Activated T-cell treated with anti-CD3 and anti-CD28 coated beads, Interleukin-2, amount 50 U/mL, for 24 hours (primary cell): ENCODE data around the gene KCNQ1OT1.

Experiments
- DNase-seq: peaks from one replicate; pipeline ENCODE4 v3.0.0-alpha.2; 2020
- H3K27ac Mint-ChIP-seq: 2 replicates; pipeline ENCODE4 v1.8.0; 2020; ENCODE audit warnings: mild to moderate bottlenecking, mixed read lengths
- H3K27me3 Mint-ChIP-seq: 2 replicates; pipeline ENCODE4 v1.8.0; 2020; ENCODE audit warnings: mixed read lengths
- H3K36me3 Mint-ChIP-seq: 2 replicates; pipeline ENCODE4 v1.8.0; 2020; ENCODE audit warnings: low read depth, mixed read lengths
- H3K4me1 Mint-ChIP-seq: 2 replicates; pipeline ENCODE4 v1.8.0; 2020; ENCODE audit warnings: low read depth, mixed read lengths
- H3K4me3 Mint-ChIP-seq: 2 replicates; pipeline ENCODE4 v1.8.0; 2020; ENCODE audit warnings: mild to moderate bottlenecking, moderate library complexity, mixed read lengths
- H3K9me3 Mint-ChIP-seq: 2 replicates; pipeline ENCODE4 v1.8.0; 2020; ENCODE audit warnings: mixed read lengths

Gene KCNQ1OT1

DNA sequence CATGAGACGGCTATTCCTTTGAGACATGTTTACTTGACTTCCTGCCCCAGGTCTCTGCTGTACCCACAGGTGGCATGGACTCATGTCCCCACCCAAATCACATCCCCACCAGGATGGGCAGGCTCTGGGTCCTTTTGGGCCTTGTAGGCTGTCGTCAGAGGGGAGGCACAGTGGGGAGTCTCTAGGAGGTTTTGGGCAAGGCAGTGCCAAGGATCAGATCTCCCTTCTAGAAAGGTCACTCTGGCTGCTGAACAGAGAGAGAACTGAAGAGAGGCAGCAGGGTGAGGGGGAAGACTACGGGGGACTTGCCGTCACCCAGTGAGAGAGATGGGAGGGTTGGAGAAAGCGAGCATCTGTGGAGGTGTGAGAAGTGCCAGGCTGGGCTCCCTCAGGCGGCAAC is 4.6 kb upstream of the KCNQ1OT1 start:
- no peaks in the 10 kb centered on the region for H3K4me1 Mint-ChIP-seq
- peaks cover 4% of the 10 kb centered on the region for H3K36me3 Mint-ChIP-seq
- H3K9me3 Mint-ChIP-seq: peaks cover 7% of the 10 kb centered on the region
- H3K4me3 Mint-ChIP-seq: no peak overlapping the region
- no peaks in the 10 kb centered on the region for H3K27me3 Mint-ChIP-seq
- no peak overlapping the region for H3K27ac Mint-ChIP-seq
- no peak for DNase-seq

DNA sequence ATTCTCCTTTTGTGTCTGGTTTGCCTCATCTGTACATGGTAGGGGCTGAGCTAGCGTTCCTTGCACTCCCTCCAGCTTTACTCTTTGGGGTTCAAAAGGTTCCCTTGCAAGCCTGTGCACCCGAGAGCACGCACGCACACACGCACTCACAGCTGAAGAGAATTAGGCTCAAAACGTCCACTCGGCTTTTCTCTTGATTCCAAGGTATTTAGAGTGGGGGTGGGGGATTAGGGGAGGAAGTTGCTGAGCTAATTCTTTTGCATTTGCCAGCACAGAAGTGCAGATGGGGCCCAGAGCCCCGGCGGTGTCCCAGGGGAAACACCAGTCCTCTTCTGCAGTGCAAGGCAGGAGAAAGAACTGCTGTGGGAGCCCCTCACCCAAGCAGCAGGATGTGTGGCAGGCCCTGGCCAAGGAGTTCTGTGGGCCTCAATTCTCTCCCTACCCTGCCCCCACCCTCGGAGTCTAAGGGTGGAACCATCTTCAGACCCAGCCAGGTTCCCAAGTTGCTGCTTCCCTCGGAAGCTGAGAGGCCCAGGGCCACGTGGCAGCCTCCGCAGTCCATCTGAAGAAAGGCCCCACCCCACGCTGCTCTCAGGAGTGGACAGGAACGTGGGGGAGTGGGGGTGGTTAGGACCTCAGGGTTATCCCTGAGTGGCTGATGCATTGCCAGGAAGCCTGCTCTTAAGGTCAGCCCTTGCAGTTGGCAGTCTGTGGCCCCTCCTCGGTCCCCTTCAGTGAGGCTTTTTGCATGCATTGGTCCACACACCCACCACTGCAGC is 3.8 kb upstream of the KCNQ1OT1 start:
- H3K9me3 Mint-ChIP-seq: peaks cover 7% of the 10 kb centered on the region
- no peaks in the 10 kb centered on the region for H3K27me3 Mint-ChIP-seq
- no peak for DNase-seq
- no peak overlapping the region for H3K4me3 Mint-ChIP-seq
- H3K36me3 Mint-ChIP-seq: peaks cover 10% of the 10 kb centered on the region
- no peak overlapping the region for H3K27ac Mint-ChIP-seq
- H3K4me1 Mint-ChIP-seq: peaks cover 6% of the 10 kb centered on the region

- DNase-seq: no peak
- H3K27me3 Mint-ChIP-seq: no peaks in the 10 kb centered on the region
- no peak overlapping the region for H3K4me3 Mint-ChIP-seq
- H3K4me1 Mint-ChIP-seq: peaks cover 12% of the 10 kb centered on the region
- peaks cover 13% of the 10 kb centered on the region for H3K36me3 Mint-ChIP-seq
- H3K27ac Mint-ChIP-seq: no peak overlapping the region
- peaks cover 7% of the 10 kb centered on the region for H3K9me3 Mint-ChIP-seq
Observed at GRCh38 chr11:2702771-2703362, 3.1 kb upstream of the KCNQ1OT1 start.

DNA sequence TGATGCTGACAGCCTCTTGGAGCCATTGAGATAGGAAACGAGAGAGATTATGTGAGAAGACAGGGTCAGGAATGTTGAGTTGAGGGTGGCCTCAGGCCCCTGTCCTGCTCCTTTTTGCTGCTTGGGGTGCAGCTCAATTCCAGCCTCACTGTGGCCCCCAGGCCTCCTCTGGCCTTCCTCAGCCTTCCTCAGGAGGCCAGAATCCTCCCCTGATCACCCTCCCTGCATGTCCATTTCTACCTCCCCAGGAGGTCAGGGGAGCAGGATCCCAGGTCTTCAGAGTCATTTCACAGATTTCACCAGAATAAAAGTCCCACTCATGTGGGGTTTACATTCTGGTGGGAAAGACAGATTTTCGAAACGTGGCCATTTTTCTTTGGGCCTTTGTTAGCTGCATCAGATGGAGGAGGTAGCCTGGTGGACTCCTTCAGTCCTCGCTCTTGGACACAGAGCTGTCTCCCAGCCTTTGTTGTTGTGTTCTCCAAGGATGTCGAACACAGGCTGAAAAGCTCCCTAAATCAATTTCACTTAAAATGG is 2.2 kb upstream of the KCNQ1OT1 start:
- no peak overlapping the region for H3K27ac Mint-ChIP-seq
- H3K4me1 Mint-ChIP-seq: peaks cover 17% of the 10 kb centered on the region
- H3K4me3 Mint-ChIP-seq: no peak overlapping the region
- no peak for DNase-seq
- H3K27me3 Mint-ChIP-seq: no peaks in the 10 kb centered on the region
- peaks cover 7% of the 10 kb centered on the region for H3K9me3 Mint-ChIP-seq
- H3K36me3 Mint-ChIP-seq: peaks cover 11% of the 10 kb centered on the region

DNA sequence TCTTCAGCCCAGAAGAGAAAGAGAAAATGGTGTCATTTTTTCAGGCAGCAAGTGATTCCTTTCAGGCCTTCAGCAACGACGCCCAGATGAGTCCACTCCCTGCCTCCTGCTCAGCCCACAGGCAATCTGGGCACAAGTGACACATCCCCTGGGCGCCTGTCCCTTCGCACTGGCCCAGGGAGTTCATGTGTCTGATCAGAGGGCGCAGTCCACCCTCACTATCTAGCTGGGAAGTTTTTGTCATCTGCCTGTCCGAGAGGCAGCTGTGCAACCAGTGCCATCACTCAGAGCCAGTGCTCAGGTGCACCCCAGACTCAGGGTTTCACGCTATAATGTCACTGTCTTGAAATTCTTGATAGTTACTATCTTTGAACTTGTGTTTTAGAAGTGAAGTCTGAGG is 1.4 kb upstream of the KCNQ1OT1 start:
- no peaks in the 10 kb centered on the region for H3K27me3 Mint-ChIP-seq
- H3K4me1 Mint-ChIP-seq: peaks cover 17% of the 10 kb centered on the region
- H3K4me3 Mint-ChIP-seq: peak overlapping the region; percentile 72
- H3K27ac Mint-ChIP-seq: peak overlapping the region; percentile 71
- peaks cover 14% of the 10 kb centered on the region for H3K36me3 Mint-ChIP-seq
- DNase-seq: no peak
- peaks cover 7% of the 10 kb centered on the region for H3K9me3 Mint-ChIP-seq

- peaks cover under 1% of the 10 kb centered on the region for H3K9me3 Mint-ChIP-seq
- H3K27ac Mint-ChIP-seq: peak overlapping the region; percentile 71
- H3K27me3 Mint-ChIP-seq: no peaks in the 10 kb centered on the region
- peak overlapping the region; percentile 85 for H3K4me3 Mint-ChIP-seq
- peaks cover 17% of the 10 kb centered on the region for H3K4me1 Mint-ChIP-seq
- peak; percentile 61 for DNase-seq
- peaks cover 14% of the 10 kb centered on the region for H3K36me3 Mint-ChIP-seq
Observed at GRCh38 chr11:2700415-2701211, 819 bp upstream of the KCNQ1OT1 start.

DNA sequence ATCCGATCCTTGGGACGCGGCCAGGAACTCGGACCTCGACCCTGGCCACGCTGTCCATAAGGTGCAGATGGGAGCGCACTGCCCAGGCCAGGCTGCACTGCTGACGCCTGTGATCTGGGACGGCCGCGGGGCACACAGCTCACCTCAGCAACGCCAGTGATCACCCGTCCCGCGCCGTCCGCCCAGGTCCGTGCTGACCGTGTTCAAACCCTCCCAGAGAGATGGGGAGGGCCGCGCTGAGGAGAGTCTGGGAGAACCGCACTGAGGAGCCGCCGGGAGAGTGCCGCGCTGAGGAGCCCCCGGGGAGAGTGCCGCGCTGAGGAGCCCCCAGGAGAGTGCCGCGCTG is 636 bp downstream of the KCNQ1OT1 start:
- peaks cover 14% of the 10 kb centered on the region for H3K36me3 Mint-ChIP-seq
- peaks cover 17% of the 10 kb centered on the region for H3K4me1 Mint-ChIP-seq
- no peaks in the 10 kb centered on the region for H3K27me3 Mint-ChIP-seq
- H3K27ac Mint-ChIP-seq: peak overlapping the region; percentile 77
- peak overlapping the region; percentile 85 for H3K4me3 Mint-ChIP-seq
- H3K9me3 Mint-ChIP-seq: no peaks in the 10 kb centered on the region
- DNase-seq: no peak

- DNase-seq: no peak
- peak overlapping the region; percentile 77 for H3K27ac Mint-ChIP-seq
- no peaks in the 10 kb centered on the region for H3K27me3 Mint-ChIP-seq
- H3K9me3 Mint-ChIP-seq: no peaks in the 10 kb centered on the region
- peaks cover 17% of the 10 kb centered on the region for H3K4me1 Mint-ChIP-seq
- peak overlapping the region; percentile 85 for H3K4me3 Mint-ChIP-seq
- H3K36me3 Mint-ChIP-seq: peaks cover 14% of the 10 kb centered on the region
Observed at GRCh38 chr11:2698386-2699184, 1.2 kb downstream of the KCNQ1OT1 start.

GRCh38 chr11:2697866-2698265 is 1.9 kb downstream of the KCNQ1OT1 start:
- peaks cover 14% of the 10 kb centered on the region for H3K36me3 Mint-ChIP-seq
- H3K27ac Mint-ChIP-seq: no peak overlapping the region
- no peaks in the 10 kb centered on the region for H3K27me3 Mint-ChIP-seq
- H3K9me3 Mint-ChIP-seq: no peaks in the 10 kb centered on the region
- peak overlapping the region; percentile 85 for H3K4me3 Mint-ChIP-seq
- H3K4me1 Mint-ChIP-seq: peaks cover 17% of the 10 kb centered on the region
- no peak for DNase-seq

DNA sequence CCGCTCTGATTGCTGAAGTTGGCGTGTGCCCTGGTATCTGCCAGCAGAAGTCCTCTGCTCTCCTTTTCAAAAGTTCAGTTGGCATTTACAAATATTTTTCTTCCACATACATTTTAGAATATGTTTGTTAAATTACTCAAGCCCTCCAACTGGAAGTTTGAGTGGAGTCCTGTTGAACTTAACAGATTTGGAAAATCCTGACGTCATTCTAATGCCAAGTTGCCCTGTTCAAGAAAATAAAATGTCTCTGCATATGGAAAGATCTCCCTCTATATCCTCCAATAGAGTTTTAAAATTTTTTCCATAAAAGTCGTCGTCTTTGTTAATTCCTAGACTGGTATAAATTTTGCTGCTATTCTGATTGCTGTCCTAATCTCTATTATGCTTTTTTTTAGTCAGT is 3.3 kb downstream of the KCNQ1OT1 start:
- DNase-seq: no peak
- Mint-ChIP-seq H3K4me3 (no peak overlapping the region), H3K9me3 (no peaks in the 10 kb centered on the region), H3K27ac (no peak overlapping the region), H3K36me3 (peaks cover 14% of the 10 kb centered on the region), H3K27me3 (no peaks in the 10 kb centered on the region), H3K4me1 (peaks cover 17% of the 10 kb centered on the region)

GRCh38 chr11:2694995-2695939 is 4.5 kb downstream of the KCNQ1OT1 start:
- H3K4me3 Mint-ChIP-seq: no peak overlapping the region
- H3K27me3 Mint-ChIP-seq: no peaks in the 10 kb centered on the region
- H3K36me3 Mint-ChIP-seq: peaks cover 13% of the 10 kb centered on the region
- peaks cover 17% of the 10 kb centered on the region for H3K4me1 Mint-ChIP-seq
- DNase-seq: no peak
- H3K27ac Mint-ChIP-seq: no peak overlapping the region
- H3K9me3 Mint-ChIP-seq: no peaks in the 10 kb centered on the region

- peaks cover 13% of the 10 kb centered on the region for H3K36me3 Mint-ChIP-seq
- H3K27ac Mint-ChIP-seq: no peak overlapping the region
- H3K27me3 Mint-ChIP-seq: no peaks in the 10 kb centered on the region
- H3K9me3 Mint-ChIP-seq: no peaks in the 10 kb centered on the region
- no peak for DNase-seq
- H3K4me1 Mint-ChIP-seq: peaks cover 17% of the 10 kb centered on the region
- H3K4me3 Mint-ChIP-seq: no peak overlapping the region
Observed at GRCh38 chr11:2694495-2694894, 5.3 kb downstream of the KCNQ1OT1 start.
